Activated naive CD4-positive, alpha-beta T cell treated with anti-CD3 and anti-CD28 coated beads for 36 hours (primary cell): ENCODE results near the gene HOTAIR. TPM values are rescaled to one million over a fixed set of nuclear protein-coding genes. Genes with fewer than 3 reads are reported as not detected.

Experiments used
- CTCF ChIA-PET: fragments of 350-600 bp; sonication (Branson Sonifier 250); formaldehyde crosslinking; loops from one replicate; lab custom pipeline; 2021; ENCODE audit warnings: antibody characterized with exemption; lab: Charles Lee
- DNase-seq: peaks from one replicate; pipeline ENCODE4 v3.0.0-alpha.2; 2020
- H3K27ac Mint-ChIP-seq: one replicate; pipeline ENCODE4 v1.8.0; 2021; ENCODE audit warnings: mild to moderate bottlenecking, mixed read lengths
- H3K27me3 Mint-ChIP-seq: one replicate; pipeline ENCODE4 v1.8.0; 2021; ENCODE audit warnings: low read depth, mixed read lengths
- H3K36me3 Mint-ChIP-seq: one replicate; pipeline ENCODE4 v1.8.0; 2021; ENCODE audit warnings: low read depth, mixed read lengths
- H3K4me1 Mint-ChIP-seq: one replicate; pipeline ENCODE4 v1.8.0; 2021; ENCODE audit warnings: low read depth, mixed read lengths
- H3K4me3 Mint-ChIP-seq: one replicate; pipeline ENCODE4 v1.8.0; 2021; ENCODE audit warnings: mild to moderate bottlenecking, moderate library complexity, mixed read lengths
- H3K9me3 Mint-ChIP-seq: one replicate; pipeline ENCODE4 v1.8.0; 2021; ENCODE audit warnings: mixed read lengths
- intact Hi-C: fragments of 100-400 bp; cut with micrococcal nuclease; formaldehyde crosslinking; loops from one replicate; pipeline ENCODE4 v1.15.1; 2023
- total RNA-seq, 2 experiments: library from RNA; stranded (reverse); gene quantifications; one replicate each; pipeline ENCODE4 v1.2.3, GENCODE V29; 2021

Gene HOTAIR
- total RNA-seq, result not detected

GRCh38 chr12:53974084-53975063 lies at the start of gene HOTAIR:
TSS of gene HOTAIR (minus strand) at chr12:53974954.
- Mint-ChIP-seq H3K27ac (peak within 1 kb of the TSS; percentile 61), H3K4me3 (peak within 1 kb of the TSS; percentile 45), H3K4me1 (peaks cover 20% of the 10 kb centered on the region), H3K36me3 (peaks cover 6% of the 10 kb centered on the region), H3K27me3 (peaks cover 84% of the 10 kb centered on the region), H3K9me3 (peaks cover 2% of the 10 kb centered on the region)
- peak; percentile 34 for DNase-seq
- CTCF ChIA-PET, result no interaction called here
- intact Hi-C loops, result loop anchor here (5.0 kb wide), 1 partner anchor 78 kb away; the partner anchor contains the start of gene HOXC4

GRCh38 chr12:54024127-54024526 lies 49.4 kb upstream of the HOTAIR start:
- H3K27ac Mint-ChIP-seq, result no peak overlapping the region
- intact Hi-C loops, result no loop called here
- peaks cover 83% of the 10 kb centered on the region for H3K27me3 Mint-ChIP-seq
- H3K36me3 Mint-ChIP-seq, result no peaks in the 10 kb centered on the region
- no peak overlapping the region for H3K4me3 Mint-ChIP-seq
- DNase-seq, result no peak
- peaks cover 20% of the 10 kb centered on the region for H3K4me1 Mint-ChIP-seq
- CTCF ChIA-PET, result interaction anchor here (1.0 to 2.2 kb wide), 5 partner anchors 8 to 190 kb away, joined by 3 to 9 read pairs (median 4); partner anchors contain the start of gene HOXC8
- H3K9me3 Mint-ChIP-seq, result no peaks in the 10 kb centered on the region

- Mint-ChIP-seq H3K27ac (no peak overlapping the region), H3K4me1 (peaks cover 18% of the 10 kb centered on the region), H3K4me3 (no peak overlapping the region), H3K36me3 (no peaks in the 10 kb centered on the region), H3K9me3 (no peaks in the 10 kb centered on the region), H3K27me3 (peaks cover 79% of the 10 kb centered on the region)
- intact Hi-C loops, result no loop called here
- CTCF ChIA-PET, result interaction anchor here (1.0 to 2.6 kb wide), 7 partner anchors 9 to 191 kb away, joined by 3 to 10 read pairs (median 5); partner anchors contain the start of gene HOXC8
- no peak for DNase-seq
Observed at GRCh38 chr12:54022960-54023884, 48.5 kb upstream of the HOTAIR start.

- Mint-ChIP-seq H3K36me3 (no peaks in the 10 kb centered on the region), H3K4me3 (no peak overlapping the region), H3K9me3 (no peaks in the 10 kb centered on the region), H3K27me3 (peaks cover 71% of the 10 kb centered on the region), H3K27ac (no peak overlapping the region), H3K4me1 (peaks cover 20% of the 10 kb centered on the region)
- intact Hi-C loops, result no loop called here
- no peak for DNase-seq
- CTCF ChIA-PET, result interaction anchor here (0.6 to 2.6 kb wide), 3 partner anchors 11 to 179 kb away, joined by 3 to 10 read pairs (median 3); partner anchors contain the start of gene HOXC5
Observed at GRCh38 chr12:54021432-54022013, 46.8 kb upstream of the HOTAIR start.

GRCh38 chr12:54020591-54021405 lies 46.0 kb upstream of the HOTAIR start:
- H3K36me3 Mint-ChIP-seq, result no peaks in the 10 kb centered on the region
- no peak overlapping the region for H3K27ac Mint-ChIP-seq
- CTCF ChIA-PET, result interaction anchor here (0.6 kb wide), 1 partner anchor 149 kb away, joined by 3 read pairs; no protein-coding TSS in a partner anchor
- H3K9me3 Mint-ChIP-seq, result no peaks in the 10 kb centered on the region
- no peak for DNase-seq
- peaks cover 72% of the 10 kb centered on the region for H3K27me3 Mint-ChIP-seq
- H3K4me3 Mint-ChIP-seq, result no peak overlapping the region
- intact Hi-C loops, result no loop called here
- H3K4me1 Mint-ChIP-seq, result peaks cover 20% of the 10 kb centered on the region

GRCh38 chr12:54019924-54020590 lies 45.3 kb upstream of the HOTAIR start:
- CTCF ChIA-PET, result interaction anchor here (0.6 kb wide), 1 partner anchor 12 kb away, joined by 4 read pairs; no protein-coding TSS in a partner anchor
- intact Hi-C loops, result loop anchor here (5.0 kb wide), 1 partner anchor 347 kb away; no protein-coding TSS in a partner anchor
- H3K9me3 Mint-ChIP-seq, result no peaks in the 10 kb centered on the region
- no peaks in the 10 kb centered on the region for H3K36me3 Mint-ChIP-seq
- H3K4me3 Mint-ChIP-seq, result no peak overlapping the region
- H3K27ac Mint-ChIP-seq, result peak overlapping the region; percentile 50
- H3K27me3 Mint-ChIP-seq, result peaks cover 75% of the 10 kb centered on the region
- peaks cover 21% of the 10 kb centered on the region for H3K4me1 Mint-ChIP-seq
- DNase-seq, result no peak

GRCh38 chr12:54019091-54019811 lies 44.5 kb upstream of the HOTAIR start:
- Mint-ChIP-seq H3K4me3 (no peak overlapping the region), H3K27me3 (peaks cover 79% of the 10 kb centered on the region), H3K27ac (no peak overlapping the region), H3K4me1 (peaks cover 26% of the 10 kb centered on the region), H3K36me3 (no peaks in the 10 kb centered on the region), H3K9me3 (no peaks in the 10 kb centered on the region)
- no peak for DNase-seq
- CTCF ChIA-PET, result interaction anchor here (0.6 kb wide), 1 partner anchor 13 kb away, joined by 4 read pairs; no protein-coding TSS in a partner anchor
- intact Hi-C loops, result loop anchor here (5.0 kb wide), 1 partner anchor 348 kb away; no protein-coding TSS in a partner anchor

- H3K27me3 Mint-ChIP-seq, result peaks cover 78% of the 10 kb centered on the region
- intact Hi-C loops, result loop anchor here (5.0 kb wide), 1 partner anchor 349 kb away; no protein-coding TSS in a partner anchor
- peaks cover 26% of the 10 kb centered on the region for H3K4me1 Mint-ChIP-seq
- no peak for DNase-seq
- CTCF ChIA-PET, result interaction anchor here (1.2 kb wide), 1 partner anchor 14 kb away, joined by 6 read pairs; the partner anchor contains the start of gene HOXC5
- H3K9me3 Mint-ChIP-seq, result no peaks in the 10 kb centered on the region
- H3K36me3 Mint-ChIP-seq, result no peaks in the 10 kb centered on the region
- peak overlapping the region; percentile 76 for H3K4me3 Mint-ChIP-seq
- no peak overlapping the region for H3K27ac Mint-ChIP-seq
Observed at GRCh38 chr12:54018468-54018984, 43.8 kb upstream of the HOTAIR start.

GRCh38 chr12:54017878-54018467 lies 43.2 kb upstream of the HOTAIR start:
- no peaks in the 10 kb centered on the region for H3K36me3 Mint-ChIP-seq
- no peak overlapping the region for H3K27ac Mint-ChIP-seq
- peaks cover 78% of the 10 kb centered on the region for H3K27me3 Mint-ChIP-seq
- intact Hi-C loops, result loop anchor here (1.0 to 5.0 kb wide), 2 partner anchors 9 to 349 kb away; no protein-coding TSS in a partner anchor
- H3K4me1 Mint-ChIP-seq, result peaks cover 26% of the 10 kb centered on the region
- CTCF ChIA-PET, result interaction anchor here (0.7 to 2.4 kb wide), 10 partner anchors 9 to 197 kb away, joined by 3 to 12 read pairs (median 4); partner anchors contain the start of genes HOXC10, HOXC5 and HOXC8
- H3K9me3 Mint-ChIP-seq, result no peaks in the 10 kb centered on the region
- DNase-seq, result peak; percentile 79
- peak overlapping the region; percentile 76 for H3K4me3 Mint-ChIP-seq
